GM19240 (cell line): ENCODE measurements around the gene APOC3.

Source experiments
- DNase-seq: peaks from one replicate; pipeline ENCODE4 v3.0.0; 2011; ENCODE audit warnings: low spot score; ENCODE audit not compliant: insufficient read length

APOC3 gene

DNA sequence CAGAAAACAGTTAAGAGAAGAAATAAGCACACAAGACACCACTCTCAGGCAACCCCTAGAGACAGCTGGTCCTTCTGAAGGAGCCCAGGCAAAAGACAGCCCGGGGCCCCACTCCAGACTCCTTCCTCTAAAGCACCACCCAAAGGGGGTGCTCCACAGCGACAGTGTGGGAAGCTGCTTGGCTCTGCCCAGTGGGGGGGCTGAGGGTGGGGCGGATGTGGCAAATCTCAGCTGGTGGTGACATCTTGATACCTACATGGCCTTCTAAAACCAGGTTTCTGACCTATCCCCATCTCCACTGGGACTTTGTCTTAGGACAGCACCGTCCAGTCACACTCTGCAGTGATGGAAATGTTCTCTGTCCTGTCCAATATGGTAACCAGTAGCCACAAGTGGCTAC is 17.9 kb downstream of the APOC3 start:
- DNase-seq: no peak

DNA sequence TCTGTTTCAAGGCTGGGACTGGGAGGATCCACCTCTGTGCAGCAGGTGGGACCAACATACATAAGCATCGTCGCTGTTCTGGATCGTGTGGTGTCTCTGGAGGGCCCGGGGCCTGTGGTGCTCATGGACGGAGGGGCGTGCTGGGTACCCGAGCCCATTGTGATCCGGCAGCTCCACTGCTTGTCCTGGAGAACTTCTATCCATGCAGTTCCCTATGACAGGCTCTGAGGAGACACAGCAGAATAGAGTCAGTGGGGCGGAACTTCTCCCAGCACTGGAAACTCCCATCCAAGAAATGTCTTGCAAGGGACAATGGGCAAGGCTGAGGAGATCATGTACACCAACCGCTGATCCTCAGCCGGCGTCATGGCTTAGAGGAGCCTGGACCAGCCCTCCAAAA is 19.4 kb downstream of the APOC3 start:
- no peak for DNase-seq

DNA sequence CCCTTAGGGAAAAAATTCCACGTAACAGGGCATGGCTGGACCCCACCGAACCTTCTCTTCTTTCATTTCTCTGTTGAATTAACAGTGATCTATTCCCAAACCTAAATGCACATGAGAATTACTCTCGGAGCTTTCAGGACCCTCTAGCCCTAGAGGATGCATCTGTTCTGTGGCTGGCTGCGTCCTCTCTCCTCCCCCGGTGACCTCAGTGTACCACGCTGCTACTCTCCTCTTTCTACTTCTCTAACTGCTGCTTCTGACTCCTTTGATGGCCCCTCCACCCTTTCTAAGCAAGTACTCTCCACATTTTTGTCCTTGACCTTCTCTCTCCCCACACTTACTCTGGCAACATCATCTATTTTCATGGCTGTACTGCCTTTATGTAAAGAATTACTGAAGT is 19.8 kb downstream of the APOC3 start:
- no peak for DNase-seq

DNA sequence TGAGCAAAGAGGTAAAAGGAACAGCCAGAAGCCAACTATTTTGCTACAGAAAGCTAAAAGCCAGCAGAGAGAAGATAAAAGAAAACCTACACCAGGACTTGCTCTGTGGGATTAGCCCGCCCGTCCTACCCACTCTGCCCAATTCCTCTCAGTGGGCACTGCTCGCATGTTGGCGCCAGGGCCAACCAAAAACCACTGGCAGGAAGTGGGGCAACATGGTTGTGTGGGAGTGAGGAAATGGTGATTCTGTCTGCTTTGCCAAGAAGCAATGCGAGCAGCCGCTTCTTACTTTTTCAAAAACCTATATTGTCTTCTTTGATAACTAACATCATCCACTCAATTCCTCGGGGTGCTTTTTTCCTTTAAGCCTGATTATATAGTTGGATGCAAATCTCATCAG is 21.9 kb downstream of the APOC3 start:
- no peak for DNase-seq

DNA sequence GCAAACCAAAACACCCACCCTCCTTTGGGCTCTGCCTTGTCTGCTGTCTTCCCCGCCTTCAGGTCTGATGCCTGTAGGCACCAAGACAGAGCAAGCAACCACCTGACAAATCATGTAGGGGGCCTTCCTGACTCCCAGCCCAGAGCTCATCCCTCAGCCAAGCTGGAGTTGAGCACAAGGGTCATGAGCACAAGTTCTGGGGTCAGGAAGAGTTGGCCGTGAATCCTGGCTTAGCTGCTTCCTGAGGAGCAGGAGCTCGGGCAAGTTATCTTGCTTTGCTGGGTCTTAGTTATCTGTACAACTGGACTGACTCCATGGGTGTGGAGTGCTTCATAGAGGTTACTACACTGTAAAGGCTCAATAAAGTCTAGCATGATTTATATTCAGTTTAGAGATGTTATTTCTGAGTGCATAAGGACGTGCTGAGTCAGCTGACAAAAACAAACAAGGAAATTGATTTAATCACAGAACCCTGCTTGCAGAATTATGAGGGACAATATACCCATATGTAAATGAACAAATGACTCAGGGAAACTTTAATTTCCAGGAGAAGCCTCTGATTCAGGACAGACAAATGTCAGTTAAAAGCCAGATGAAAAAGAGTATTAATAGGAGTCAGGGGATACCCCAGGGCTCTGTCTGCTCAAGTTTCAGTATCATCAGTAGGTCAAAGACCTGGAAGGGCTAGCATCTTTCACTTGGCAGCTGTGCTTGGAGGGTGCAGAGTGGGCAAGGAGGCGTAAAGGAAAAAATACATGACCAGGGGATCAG is 22.7 kb downstream of the APOC3 start:
- DNase-seq: no peak

DNA sequence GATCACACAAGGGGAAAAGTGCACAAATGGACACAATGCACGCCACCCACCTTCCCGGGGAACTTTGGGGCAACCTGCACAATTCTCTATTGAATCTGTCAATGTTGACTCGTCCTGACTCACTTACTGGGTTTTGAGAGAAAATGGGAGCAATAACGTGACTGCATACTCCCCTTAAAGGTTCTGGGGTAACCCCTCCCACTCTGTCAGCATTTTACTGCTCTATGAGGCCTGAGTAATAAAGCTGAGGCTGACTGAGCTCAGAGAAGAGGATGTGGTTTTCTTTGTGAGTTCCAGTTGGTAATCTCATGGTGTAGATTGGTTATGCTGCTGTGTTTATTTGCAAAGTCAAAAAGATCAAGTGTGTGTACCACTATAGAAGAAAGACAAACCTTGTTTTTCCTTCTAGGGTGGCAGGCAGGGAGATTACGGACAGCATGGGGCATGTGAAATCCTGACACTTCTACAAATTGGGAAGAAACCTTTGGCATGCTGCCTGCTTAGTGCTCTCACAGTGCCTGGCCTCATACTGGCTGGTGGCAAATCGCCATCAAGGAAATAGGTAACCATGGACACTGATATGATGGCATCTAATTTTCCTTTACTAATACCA is 23.9 kb downstream of the APOC3 start:
- DNase-seq: peak; percentile 80

DNA sequence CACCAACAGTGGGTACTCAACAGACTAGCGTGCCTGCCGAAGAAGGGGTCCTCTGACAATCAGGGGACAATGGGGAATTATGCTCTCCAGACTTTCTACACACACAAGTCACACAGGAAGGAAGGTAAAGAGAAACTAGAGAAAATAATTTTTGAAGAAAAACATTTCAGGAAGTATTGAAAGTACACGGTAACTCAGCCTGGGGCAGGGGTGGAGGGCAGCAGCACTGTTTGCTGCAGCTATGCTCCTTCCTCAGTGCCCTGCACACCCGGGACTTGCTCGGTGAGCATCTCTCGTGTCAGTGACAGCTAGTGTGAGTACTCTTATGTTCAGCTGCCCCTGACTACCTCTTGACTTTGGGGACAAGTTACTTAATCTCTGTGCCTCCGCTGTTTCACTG is 25.7 kb downstream of the APOC3 start:
- no peak for DNase-seq

DNA sequence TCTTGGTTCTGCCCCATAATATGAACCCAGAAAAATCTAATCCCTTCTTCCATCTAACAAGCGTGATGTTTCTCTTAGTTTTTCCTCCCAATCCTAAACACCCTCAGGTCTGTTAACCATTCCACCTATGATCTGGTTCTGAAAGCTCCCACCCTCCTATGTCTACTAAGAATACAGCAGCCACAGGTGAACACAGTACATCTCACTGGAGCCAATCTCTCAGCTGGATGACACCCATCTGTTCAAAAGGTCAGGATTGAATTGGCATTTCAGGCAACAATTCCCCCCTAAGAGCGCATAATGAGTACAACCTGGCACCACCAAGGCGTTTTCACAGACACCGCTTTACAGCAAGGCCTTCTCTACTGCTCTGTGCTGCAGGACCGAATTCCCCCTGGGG is 26.7 kb downstream of the APOC3 start:
- DNase-seq: no peak

DNA sequence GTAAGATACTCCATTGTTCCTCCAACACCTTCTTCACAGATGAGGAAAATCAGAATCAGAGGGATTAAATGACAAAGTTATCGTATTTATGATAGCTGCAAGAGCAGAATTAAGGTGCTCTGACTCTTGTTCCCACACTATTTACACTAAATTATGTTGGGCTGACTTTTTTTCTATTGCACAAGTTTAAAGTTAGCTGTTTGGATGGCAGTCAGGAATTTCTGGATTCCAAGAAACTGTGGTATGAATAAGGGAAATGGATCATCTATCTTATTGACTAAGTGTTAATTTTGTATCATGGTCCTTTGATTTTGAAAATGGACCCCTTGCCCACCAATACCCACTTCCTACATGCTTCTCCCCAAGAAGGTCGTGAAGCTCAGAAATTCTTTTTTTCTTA is 27.6 kb downstream of the APOC3 start:
- no peak for DNase-seq

DNA sequence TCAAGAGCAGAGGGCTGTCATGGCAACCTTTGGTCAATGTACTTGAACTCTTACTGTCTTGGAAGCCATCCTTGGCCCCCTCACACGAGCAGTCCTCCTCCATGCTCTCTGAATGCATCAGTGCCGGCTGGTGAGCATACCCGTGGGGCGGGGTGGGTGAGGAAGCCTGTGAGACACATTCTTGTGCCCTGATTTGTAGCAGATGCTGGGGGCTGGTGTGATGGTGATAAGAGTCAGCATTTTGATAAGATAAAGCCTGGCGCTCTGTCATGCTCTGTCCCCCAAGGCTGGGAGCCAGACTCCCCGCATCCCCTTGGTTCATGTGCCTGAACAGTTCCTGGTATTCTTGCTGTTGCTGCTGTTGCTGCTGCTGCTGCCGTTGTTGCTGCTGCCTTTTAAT is 28.2 kb downstream of the APOC3 start:
- no peak for DNase-seq

DNA sequence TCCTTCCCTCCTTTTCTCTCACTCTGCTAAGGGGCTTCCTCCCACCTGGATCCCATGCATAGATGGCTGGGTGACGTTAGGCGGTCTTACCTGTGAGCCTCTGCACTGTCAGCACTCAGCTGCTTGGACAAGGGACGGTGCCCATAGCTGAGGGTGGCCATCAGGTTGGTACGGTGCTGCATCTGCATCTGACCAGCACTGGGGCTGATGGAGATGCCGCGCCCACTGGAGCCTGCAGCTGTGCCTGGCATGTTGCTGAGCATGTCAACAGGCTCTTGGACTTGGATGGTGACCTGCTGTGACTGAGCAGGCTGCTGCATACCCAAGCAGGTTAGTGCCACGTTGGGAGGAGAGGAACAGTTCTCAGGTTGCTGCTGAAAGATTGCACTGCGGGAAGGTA is 29.5 kb downstream of the APOC3 start:
- DNase-seq: no peak

DNA sequence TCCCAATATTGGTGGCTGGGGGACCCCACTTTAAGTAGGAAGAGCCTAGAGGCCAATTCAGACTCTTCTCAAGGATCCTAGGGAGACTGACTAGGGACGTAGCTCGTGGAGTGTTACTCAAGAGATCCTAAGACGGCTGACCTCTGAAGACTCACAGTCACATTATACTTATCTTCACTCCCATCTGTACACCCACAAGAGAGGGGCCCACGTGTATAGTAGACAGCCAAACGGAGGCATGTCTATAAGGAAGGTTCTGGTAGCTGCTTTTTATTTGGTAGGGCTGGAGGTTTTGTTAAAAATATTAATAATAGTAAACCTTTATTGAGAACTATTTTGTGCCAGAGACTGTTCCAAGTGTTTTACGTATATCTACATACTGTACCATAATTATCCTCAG is 30.6 kb downstream of the APOC3 start:
- DNase-seq: no peak

DNA sequence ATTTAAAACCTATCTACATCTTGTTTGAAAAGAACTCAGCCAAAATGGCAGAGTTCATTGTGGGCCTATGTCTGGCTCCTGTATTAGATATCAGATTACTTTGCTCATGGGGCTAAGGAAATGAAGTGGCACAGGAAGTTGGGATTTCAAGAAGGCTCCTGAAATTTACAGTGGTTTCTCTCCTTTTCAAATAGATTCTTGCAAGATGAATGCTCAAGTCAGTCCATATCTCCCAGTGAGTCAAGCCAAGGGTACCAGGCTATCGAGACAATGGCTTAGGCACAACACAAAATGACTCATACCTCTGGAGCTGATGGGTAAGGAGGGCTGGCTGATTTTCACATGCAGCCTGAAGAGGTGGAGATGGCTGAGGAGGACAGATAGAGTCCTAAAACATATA is 31.8 kb downstream of the APOC3 start:
- no peak for DNase-seq

DNA sequence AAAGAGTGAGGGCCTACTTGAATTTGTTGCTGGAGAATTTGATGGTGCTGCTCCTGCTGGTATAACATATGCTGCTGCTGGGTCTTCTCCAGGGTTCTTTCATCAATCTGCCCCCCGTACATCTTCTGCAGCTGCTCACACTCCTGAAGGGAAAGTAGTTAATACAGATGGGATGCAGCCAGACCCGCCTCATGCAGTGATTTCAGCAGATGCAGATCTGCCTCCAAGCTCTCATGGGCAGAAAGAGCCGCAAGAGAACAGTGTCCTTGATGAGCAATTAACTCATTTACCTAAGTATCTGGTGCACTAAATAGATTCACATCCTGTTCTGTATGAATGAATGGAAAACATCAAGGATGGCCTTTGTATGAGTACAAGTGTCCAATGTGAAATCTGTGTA is 32.5 kb downstream of the APOC3 start:
- no peak for DNase-seq

DNA sequence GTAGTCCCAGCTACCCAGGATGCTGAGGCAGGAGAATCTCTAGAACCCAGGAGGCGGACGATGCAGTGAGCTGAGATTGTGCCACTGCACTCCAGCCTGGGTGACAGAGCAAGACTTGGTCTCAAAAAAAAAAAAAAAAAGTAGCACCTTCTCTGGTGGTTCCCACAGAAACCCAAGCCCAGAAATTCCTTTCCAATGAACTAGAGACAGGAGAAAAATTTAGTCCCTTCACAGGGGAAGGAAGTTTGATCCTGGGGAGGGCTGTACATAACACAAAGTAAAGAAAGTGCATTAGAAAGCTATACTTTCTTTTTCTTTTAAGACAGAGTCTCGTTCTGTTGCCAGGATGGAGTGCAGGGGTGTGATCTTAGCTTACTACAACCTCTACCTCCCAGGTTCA is 33.2 kb downstream of the APOC3 start:
- no peak for DNase-seq

DNA sequence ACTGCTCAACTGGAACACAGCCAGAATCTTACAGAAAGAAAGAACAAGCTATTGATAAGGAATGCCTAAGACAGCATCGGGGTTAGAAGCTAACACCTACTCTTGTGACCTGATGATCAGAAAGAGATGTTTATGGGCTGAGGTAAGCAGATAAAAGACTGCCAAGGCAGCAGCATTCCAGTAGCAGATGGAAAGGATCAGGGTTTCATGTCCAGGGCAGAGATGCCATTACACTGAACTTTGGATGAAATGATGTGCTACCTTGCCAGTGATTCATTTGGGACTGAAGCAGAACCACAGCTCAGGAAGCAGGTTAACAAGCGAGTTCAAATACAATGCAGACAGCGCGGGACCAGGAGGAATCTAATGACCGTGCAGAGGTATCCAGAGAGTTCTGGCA is 34.8 kb downstream of the APOC3 start:
- DNase-seq: no peak

DNA sequence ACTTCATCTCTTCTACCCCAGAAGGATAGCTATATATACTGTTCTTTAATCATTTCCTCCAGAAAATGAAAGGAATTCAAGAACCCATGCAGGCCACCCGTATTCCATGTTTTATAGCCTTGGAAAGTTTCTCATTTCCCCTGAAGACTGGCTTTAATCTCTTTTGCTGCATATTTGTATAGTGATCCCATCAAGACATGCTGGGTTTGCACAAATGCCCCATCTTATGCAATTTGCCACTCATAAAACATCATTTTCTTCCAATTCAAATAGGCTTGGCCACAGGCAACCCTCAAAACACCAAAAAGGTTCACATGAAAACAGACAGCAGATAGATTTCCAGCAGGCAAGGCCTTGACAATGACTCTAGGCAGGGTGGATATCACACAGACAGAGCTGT is 36.0 kb downstream of the APOC3 start:
- no peak for DNase-seq

DNA sequence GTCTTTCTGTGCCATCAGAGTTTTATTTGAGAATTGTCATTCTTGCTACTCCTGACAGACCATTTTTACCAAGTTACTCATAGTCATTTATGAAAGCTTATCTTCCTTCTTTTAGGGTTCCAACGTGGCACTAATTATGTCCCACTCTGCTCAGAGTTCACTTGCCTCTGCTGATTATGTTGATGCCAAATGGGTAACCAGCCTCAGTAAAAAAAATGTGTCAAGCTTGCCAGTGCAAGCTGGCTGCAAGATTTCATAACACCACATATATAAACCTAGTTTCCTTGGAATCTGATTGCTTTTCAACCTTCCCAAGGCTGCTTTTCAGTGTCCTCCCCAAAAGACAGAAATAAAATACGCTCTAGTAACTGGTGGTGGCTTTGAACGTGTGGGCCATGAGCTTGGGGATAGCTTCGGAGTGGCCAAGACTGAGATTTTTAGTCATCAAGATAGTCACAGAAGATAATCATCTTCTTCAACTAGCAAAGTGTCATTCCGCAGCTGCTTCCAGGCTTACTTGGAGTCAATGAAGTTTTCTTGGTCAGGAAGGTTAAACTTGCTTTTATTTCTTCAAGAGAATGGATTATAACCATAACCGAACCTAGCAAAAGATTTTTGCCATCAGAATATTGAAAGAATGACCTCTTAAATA is 37.2 kb downstream of the APOC3 start:
- no peak for DNase-seq

DNA sequence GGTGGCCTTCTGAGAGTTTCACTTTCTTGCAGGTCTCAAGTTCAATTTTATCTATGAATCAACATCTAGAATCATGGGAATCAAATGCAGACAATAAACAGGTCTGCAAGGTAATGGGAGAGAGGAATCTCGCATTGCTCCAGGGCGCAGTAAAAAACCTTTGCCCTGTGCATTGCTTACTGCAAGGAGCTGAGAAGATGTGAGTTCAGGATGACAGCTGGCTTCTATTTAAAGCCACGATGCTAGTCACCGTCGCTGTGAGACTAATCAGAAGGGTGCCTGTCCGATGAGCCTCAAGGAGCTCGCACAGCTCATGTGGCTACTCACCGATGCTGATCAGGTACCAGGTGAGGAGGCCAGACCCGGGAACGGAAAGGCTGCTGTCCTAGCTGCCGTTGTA is 37.9 kb downstream of the APOC3 start:
- no peak for DNase-seq

DNA sequence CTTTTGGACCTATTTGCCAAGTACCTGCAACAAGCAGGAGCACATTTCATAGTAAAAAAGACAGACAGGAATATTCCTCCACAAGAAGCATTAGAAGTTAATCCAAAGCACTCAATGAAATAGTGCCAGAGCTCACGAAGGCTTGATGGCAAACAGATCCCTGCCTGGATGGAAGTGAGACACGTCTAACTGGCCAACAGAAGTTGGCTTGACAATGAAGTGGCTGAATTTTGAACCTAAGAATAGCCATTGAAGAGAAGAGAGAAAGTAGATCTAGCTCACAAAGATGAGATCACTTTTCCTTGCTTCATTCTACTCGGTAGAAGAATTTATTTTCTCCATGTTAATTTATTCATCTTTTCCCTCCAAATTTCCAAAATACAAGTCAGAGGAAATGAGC is 38.4 kb downstream of the APOC3 start:
- no peak for DNase-seq

DNA sequence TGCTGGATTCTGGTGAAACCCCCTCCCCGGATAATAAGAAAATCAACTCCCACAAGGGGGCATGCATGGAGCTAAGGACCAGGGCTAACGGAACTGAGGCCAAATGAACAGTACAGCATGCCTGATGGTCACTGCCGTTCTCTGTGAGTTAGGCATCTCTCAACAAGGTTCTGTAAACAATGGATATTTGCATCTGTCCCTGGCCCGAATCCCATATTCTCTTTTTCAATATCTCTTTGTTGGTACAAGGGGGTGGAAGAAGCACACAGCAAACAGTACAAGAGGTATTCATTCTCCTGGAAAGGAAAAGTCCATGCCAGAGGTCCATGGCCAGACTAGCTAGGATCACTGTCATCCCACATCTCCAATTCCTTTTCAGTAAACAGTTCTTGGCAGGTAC is 39.9 kb downstream of the APOC3 start:
- DNase-seq: no peak

DNA sequence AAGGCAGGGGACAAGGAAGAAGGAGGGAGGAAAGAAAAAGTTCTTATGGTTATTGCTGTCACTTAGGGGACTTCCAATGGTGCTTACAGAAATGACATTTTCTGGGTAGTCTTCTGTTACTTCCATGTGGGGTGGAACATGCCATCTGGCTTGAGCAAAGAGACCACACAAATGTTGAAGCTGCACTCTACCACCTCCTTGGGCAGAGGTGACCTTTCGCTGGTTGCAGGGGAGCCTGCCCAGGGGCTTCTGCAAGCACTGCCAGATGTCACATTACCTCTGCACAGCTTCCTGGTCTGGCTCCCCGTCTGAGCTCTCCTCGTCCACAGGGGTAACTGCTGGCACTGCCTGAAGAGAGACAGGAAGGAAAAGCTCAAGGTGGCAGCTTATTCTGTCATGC is 40.3 kb downstream of the APOC3 start:
- DNase-seq: no peak

DNA sequence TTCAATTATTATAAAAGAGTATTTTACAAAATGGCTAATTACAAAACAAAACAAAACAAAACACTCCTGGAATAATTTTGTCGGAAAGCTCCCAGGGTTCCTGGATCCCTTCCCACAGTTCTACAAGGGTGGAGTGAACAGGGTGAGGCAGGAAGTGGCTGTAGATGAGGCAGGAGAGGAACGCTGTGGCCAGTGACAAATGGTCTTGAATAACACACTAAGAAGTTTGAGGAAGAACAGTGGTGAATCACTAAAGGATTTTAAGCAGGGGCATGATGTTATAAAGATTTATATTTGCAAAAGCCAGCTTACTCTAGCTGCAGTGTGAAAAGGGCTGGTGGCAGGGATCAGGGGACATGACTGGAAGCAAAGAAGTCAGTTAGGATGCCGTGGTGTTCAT is 41.5 kb downstream of the APOC3 start:
- DNase-seq: no peak
